H9 (cell line): ENCODE data around the gene KRT13. TPM values are rescaled to one million over a fixed set of nuclear protein-coding genes. Genes with fewer than 3 reads are reported as not detected.

Experiments
- DNase-seq: peaks from one replicate; pipeline ENCODE4 v3.0.0-alpha.2; 2017
- H2AFZ ChIP-seq: one replicate; pipeline ENCODE4 v1.6.1; 2013; ENCODE audit warnings: mild to moderate bottlenecking, low read length, control low read depth, moderate library complexity
- H2AK5ac ChIP-seq: 2 replicates; pipeline ENCODE4 v1.6.1; 2013; ENCODE audit warnings: low read length, control low read depth, mixed read lengths; ENCODE audit not compliant: insufficient read length
- H2BK120ac ChIP-seq: one replicate; pipeline ENCODE4 v1.6.1; 2013; ENCODE audit warnings: low read depth, mild to moderate bottlenecking, low read length, control low read depth, inconsistent platforms; ENCODE audit not compliant: poor library complexity, severe bottlenecking
- H2BK12ac ChIP-seq: 2 replicates; pipeline ENCODE4 v1.6.1; 2013; ENCODE audit warnings: low read length, control low read depth, mixed read lengths, low read depth; ENCODE audit not compliant: insufficient read length
- H2BK15ac ChIP-seq: 2 replicates; pipeline ENCODE4 v1.6.1; 2013; ENCODE audit warnings: low read depth, low read length, control low read depth
- H2BK20ac ChIP-seq: one replicate; pipeline ENCODE4 v1.6.1; 2013; ENCODE audit warnings: low read depth, mild to moderate bottlenecking, low read length, control low read depth, inconsistent platforms; ENCODE audit not compliant: poor library complexity, severe bottlenecking
- H2BK5ac ChIP-seq: 2 replicates; pipeline ENCODE4 v1.6.1; 2013; ENCODE audit warnings: low read length, control low read depth, mixed read lengths; ENCODE audit not compliant: insufficient read length
- H3K14ac ChIP-seq: 2 replicates; pipeline ENCODE4 v1.6.1; 2013; ENCODE audit warnings: low read length, control low read depth; ENCODE audit not compliant: insufficient read depth
- H3K18ac ChIP-seq: 2 replicates; pipeline ENCODE4 v1.6.1; 2013; ENCODE audit warnings: low read depth, mild to moderate bottlenecking, mixed read lengths, low read length, control low read depth; ENCODE audit not compliant: insufficient read length
- H3K23ac ChIP-seq: 2 replicates; pipeline ENCODE4 v1.6.1; 2013; ENCODE audit warnings: low read length, control low read depth, mixed read lengths, low read depth; ENCODE audit not compliant: insufficient read length
- H3K23me2 ChIP-seq: 2 replicates; pipeline ENCODE4 v1.6.1; 2013; ENCODE audit warnings: low read depth, mild to moderate bottlenecking, mixed read lengths, low read length, control low read depth; ENCODE audit not compliant: insufficient read length, poor library complexity, severe bottlenecking
- H3K27ac ChIP-seq: 2 replicates; pipeline ENCODE4 v1.5.1; 2013; ENCODE audit warnings: low read length, control low read depth, mixed read lengths, low read depth; ENCODE audit not compliant: insufficient read length
- H3K27me3 ChIP-seq: 2 replicates; pipeline ENCODE4 v1.6.1; 2013; ENCODE audit warnings: low read length, control low read depth, inconsistent platforms; ENCODE audit not compliant: insufficient read depth
- H3K4ac ChIP-seq: 2 replicates; pipeline ENCODE4 v1.6.1; 2013; ENCODE audit warnings: low read depth, mild to moderate bottlenecking, control low read depth, inconsistent platforms, low read length, moderate library complexity
- H3K4me1 ChIP-seq: 2 replicates; pipeline ENCODE4 v1.6.1; 2013; ENCODE audit warnings: low read length, control low read depth, inconsistent platforms; ENCODE audit not compliant: insufficient read depth
- H3K4me2 ChIP-seq: 2 replicates; pipeline ENCODE4 v1.6.1; 2013; ENCODE audit warnings: low read length, control low read depth, mixed read lengths; ENCODE audit not compliant: insufficient read length, insufficient read depth
- H3K56ac ChIP-seq: 2 replicates; pipeline ENCODE4 v1.6.1; 2013; ENCODE audit warnings: low read depth, mild to moderate bottlenecking, mixed read lengths, low read length, control low read depth; ENCODE audit not compliant: insufficient read length
- H3K79me1 ChIP-seq: 2 replicates; pipeline ENCODE4 v1.6.1; 2013; ENCODE audit warnings: low read depth, mild to moderate bottlenecking, moderate library complexity, low read length, control low read depth, inconsistent platforms; ENCODE audit not compliant: insufficient read depth, poor library complexity, severe bottlenecking
- H3K79me2 ChIP-seq: 2 replicates; pipeline ENCODE4 v1.6.1; 2013; ENCODE audit warnings: low read length, control low read depth, inconsistent platforms; ENCODE audit not compliant: insufficient read depth
- H3K9ac ChIP-seq: 2 replicates; pipeline ENCODE4 v1.6.1; 2013; ENCODE audit warnings: low read length, control low read depth, mixed read lengths; ENCODE audit not compliant: insufficient read length; ENCODE audit errors: extremely low read depth
- H3K9me3 ChIP-seq: one replicate; pipeline ENCODE4 v1.6.1; 2013; ENCODE audit warnings: low read depth, low read length, inconsistent platforms; ENCODE audit not compliant: control insufficient read depth
- H3T11ph ChIP-seq: one replicate; pipeline ENCODE4 v1.6.1; 2013; ENCODE audit warnings: mild to moderate bottlenecking, low read length, control low read depth, inconsistent platforms
- H4K20me1 ChIP-seq: one replicate; pipeline ENCODE4 v1.6.1; 2013; ENCODE audit not compliant: control insufficient read depth, insufficient read length, insufficient read depth
- H4K5ac ChIP-seq: 2 replicates; pipeline ENCODE4 v1.6.1; 2013; ENCODE audit warnings: low read depth, mild to moderate bottlenecking, mixed read lengths, low read length, control low read depth; ENCODE audit not compliant: insufficient read length
- H4K8ac ChIP-seq: replicated peaks from 2 replicates; pipeline ENCODE4 v1.6.1; 2013; ENCODE audit warnings: low read length, control low read depth, mixed read lengths, low read depth; ENCODE audit not compliant: insufficient read length
- H4K91ac ChIP-seq: 2 replicates; pipeline ENCODE4 v1.6.1; 2013; ENCODE audit warnings: low read depth, mild to moderate bottlenecking, moderate library complexity, mixed read lengths, low read length, control low read depth; ENCODE audit not compliant: insufficient read length
- H3K27ac Mint-ChIP-seq, 3 experiments: 2 replicates in 2 of 3; 3 replicates in 1 of 3; pipeline ENCODE4 v1.8.0; 2020 to 2021; ENCODE audit warnings: mixed read lengths in 3 of 3, mild to moderate bottlenecking in 1 of 3, moderate library complexity in 1 of 3
- H3K27me3 Mint-ChIP-seq: 2 replicates; pipeline ENCODE4 v1.8.0; 2021; ENCODE audit warnings: low read depth, mild to moderate bottlenecking, moderate library complexity, mixed read lengths
- H3K36me3 Mint-ChIP-seq, 3 experiments: 2 replicates in 2 of 3; 3 replicates in 1 of 3; pipeline ENCODE4 v1.8.0; 2020 to 2021; ENCODE audit warnings: low read depth in 3 of 3, mixed read lengths in 3 of 3; ENCODE audit not compliant: insufficient read depth in 1 of 3
- H3K4me1 Mint-ChIP-seq, 2 experiments: 2 replicates each; pipeline ENCODE4 v1.8.0; 2020; ENCODE audit warnings: mixed read lengths in 2 of 2
- H3K4me3 Mint-ChIP-seq, 2 experiments: 2 replicates in 1 of 2; 3 replicates in 1 of 2; pipeline ENCODE4 v1.8.0; 2020 to 2021; ENCODE audit warnings: mild to moderate bottlenecking in 2 of 2, mixed read lengths in 2 of 2, moderate library complexity in 1 of 2
- H3K9me3 Mint-ChIP-seq, 2 experiments: 2 replicates in 1 of 2; 3 replicates in 1 of 2; pipeline ENCODE4 v1.8.0; 2020; ENCODE audit warnings: mild to moderate bottlenecking in 2 of 2, mixed read lengths in 2 of 2, moderate library complexity in 1 of 2
- whole genome bisulfite sequencing: extraction: QIAGEN DNeasy Blood & Tissue Kit; methylation state at CpG from one replicate; pipeline ENCODE4 v1.1.7; 2013; ENCODE audit warnings: missing lambda C conversion rate, low lambda C conversion rate, mixed read lengths; ENCODE audit not compliant: insufficient read length; ENCODE audit errors: extremely low coverage; 5-methylcytosine and 5-hydroxymethylcytosine counted together
- total RNA-seq: library from RNA; stranded (reverse); gene quantifications from 2 replicates; pipeline ENCODE4 v1.2.1, GENCODE V29; 2021
- TF ChIP-seq, protein P1 (sequence below): fragments of 200-600 bp; sonication (generic); conservative IDR thresholded peaks from 3 replicates; pipeline ENCODE4 v1.8.0; 2021; ENCODE audit warnings: antibody characterized with exemption, mild to moderate bottlenecking

KRT13 gene
- total RNA-seq, 1 experiment from 2014 or later = not detected

DNA sequence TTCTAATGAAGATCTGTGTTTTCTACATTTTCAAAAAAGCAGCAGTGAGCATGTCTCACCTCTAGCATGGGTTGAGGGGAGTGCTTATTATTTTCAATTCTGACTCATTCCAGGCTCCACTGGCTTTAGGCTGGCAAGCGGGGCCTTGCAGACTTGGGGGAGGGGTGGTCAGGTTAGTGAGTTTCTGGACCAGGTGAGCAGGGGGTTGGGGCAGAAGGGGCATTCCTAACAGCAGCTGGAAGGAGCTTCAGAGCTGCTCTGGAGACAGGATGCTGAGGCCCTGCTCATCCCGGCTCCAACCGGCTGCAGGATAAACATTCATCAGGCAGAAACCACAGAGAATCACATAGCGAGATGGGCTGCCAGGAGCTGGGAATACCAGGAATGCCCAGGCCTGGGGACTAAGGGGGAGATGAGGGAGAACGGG, 33.2 kb upstream of the KRT13 start:
- peaks cover 2% of the 10 kb centered on the region; the same call in 1 of the 2 replicates for H3K4me1 ChIP-seq
- Mint-ChIP-seq H3K4me3 (no peak overlapping the region; a peak in 1 of 5 replicates), H3K36me3 (no peaks in the 10 kb centered on the region), H3K9me3 (peaks cover 0 to under 1% of the 10 kb centered on the region in 2 experiments; a peak in 2 of 5 replicates), H3K27ac (peak overlapping the region in 2 of 3 experiments; percentile 45 to 50; a peak in 3 of 7 replicates), H3K4me1 (peaks cover 49 to 62% of the 10 kb centered on the region in 2 experiments), H3K27me3 (peaks cover 8% of the 10 kb centered on the region)
- H4K5ac ChIP-seq = no peak overlapping the region
- WGBS = no CpG with 5 or more reads among the region's 5 CpGs
- H3K56ac ChIP-seq = no peak overlapping the region
- no peak overlapping the region for H4K91ac ChIP-seq
- H2AK5ac ChIP-seq = no peak overlapping the region
- H2BK20ac ChIP-seq = no peak overlapping the region
- H3K14ac ChIP-seq = peak overlapping the region; percentile 50; the same call in 1 of the 2 replicates
- H4K8ac ChIP-seq = no peak overlapping the region
- H3K23me2 ChIP-seq = no peaks in the 10 kb centered on the region
- no peak overlapping the region for H2BK5ac ChIP-seq
- DNase-seq = no peak
- H3K79me2 ChIP-seq = no peaks in the 10 kb centered on the region
- no peak overlapping the region for H3K9ac ChIP-seq
- H3K23ac ChIP-seq = no peak overlapping the region
- H2BK120ac ChIP-seq = no peak overlapping the region
- H4K20me1 ChIP-seq = no peaks in the 10 kb centered on the region
- TF ChIP-seq, protein P1, sequence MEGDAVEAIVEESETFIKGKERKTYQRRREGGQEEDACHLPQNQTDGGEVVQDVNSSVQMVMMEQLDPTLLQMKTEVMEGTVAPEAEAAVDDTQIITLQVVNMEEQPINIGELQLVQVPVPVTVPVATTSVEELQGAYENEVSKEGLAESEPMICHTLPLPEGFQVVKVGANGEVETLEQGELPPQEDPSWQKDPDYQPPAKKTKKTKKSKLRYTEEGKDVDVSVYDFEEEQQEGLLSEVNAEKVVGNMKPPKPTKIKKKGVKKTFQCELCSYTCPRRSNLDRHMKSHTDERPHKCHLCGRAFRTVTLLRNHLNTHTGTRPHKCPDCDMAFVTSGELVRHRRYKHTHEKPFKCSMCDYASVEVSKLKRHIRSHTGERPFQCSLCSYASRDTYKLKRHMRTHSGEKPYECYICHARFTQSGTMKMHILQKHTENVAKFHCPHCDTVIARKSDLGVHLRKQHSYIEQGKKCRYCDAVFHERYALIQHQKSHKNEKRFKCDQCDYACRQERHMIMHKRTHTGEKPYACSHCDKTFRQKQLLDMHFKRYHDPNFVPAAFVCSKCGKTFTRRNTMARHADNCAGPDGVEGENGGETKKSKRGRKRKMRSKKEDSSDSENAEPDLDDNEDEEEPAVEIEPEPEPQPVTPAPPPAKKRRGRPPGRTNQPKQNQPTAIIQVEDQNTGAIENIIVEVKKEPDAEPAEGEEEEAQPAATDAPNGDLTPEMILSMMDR = no peak
- no peak overlapping the region for H2BK15ac ChIP-seq
- no peaks in the 10 kb centered on the region for H3K9me3 ChIP-seq
- no peak overlapping the region for H3T11ph ChIP-seq
- no peaks in the 10 kb centered on the region for H3K79me1 ChIP-seq
- H2BK12ac ChIP-seq = no peak overlapping the region
- no peaks in the 10 kb centered on the region for H3K27me3 ChIP-seq
- no peak overlapping the region for H2AFZ ChIP-seq
- H3K18ac ChIP-seq = no peak overlapping the region
- H3K4me2 ChIP-seq = no peak overlapping the region
- H3K27ac ChIP-seq = no peak overlapping the region
- H3K4ac ChIP-seq = no peak overlapping the region
